Measurements from ENCODE around the gene S100A3.

S100A3 gene

DNA sequence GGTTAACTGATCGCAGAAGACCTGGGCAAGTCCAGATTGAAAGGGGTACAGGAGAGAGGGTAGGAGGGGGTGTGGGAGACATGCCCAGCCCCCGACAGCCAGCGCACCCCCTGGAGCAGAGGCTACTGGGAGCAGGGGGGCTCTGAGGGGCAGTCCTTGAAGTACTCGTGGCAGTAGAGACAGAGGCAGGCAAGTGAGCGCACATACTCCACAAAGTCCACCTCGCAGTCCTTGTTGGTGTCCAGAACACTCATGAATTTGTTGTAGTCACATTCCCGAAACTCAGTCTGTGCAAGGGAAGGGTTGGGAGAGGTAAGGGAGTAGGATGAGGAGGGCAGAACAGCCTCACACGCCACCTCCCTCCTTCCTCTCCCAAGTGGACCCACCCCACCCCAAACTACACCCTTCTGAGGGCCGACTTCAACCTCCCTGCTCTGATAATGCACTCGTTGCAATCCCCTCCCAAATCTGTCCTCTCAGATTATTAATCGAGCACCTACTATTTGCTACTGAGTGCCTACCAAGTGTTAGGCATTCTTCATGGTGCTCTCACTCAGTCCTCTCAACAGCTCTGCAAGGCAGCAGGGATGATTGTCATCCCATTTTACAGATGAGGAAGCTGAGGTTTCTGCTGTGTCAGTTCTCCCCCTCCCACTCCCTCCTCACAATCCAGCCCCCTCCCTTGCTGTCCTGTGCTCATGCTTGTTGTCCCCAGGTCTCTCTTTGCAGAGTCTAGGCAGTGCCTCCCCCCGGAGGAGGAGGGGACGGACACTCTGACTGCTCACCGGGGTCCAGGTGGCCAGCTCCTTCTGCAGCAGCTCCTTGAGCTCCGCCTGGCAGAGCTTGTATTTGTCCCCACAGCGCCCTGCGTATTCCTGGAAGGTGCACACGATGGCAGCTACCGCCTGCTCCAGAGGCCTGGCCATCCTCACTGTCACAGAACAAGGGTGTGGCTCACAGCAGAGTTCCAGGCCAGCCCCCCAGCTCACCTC is 1.2 kb downstream of the S100A3 start:
- DNase-seq, result no peak

DNA sequence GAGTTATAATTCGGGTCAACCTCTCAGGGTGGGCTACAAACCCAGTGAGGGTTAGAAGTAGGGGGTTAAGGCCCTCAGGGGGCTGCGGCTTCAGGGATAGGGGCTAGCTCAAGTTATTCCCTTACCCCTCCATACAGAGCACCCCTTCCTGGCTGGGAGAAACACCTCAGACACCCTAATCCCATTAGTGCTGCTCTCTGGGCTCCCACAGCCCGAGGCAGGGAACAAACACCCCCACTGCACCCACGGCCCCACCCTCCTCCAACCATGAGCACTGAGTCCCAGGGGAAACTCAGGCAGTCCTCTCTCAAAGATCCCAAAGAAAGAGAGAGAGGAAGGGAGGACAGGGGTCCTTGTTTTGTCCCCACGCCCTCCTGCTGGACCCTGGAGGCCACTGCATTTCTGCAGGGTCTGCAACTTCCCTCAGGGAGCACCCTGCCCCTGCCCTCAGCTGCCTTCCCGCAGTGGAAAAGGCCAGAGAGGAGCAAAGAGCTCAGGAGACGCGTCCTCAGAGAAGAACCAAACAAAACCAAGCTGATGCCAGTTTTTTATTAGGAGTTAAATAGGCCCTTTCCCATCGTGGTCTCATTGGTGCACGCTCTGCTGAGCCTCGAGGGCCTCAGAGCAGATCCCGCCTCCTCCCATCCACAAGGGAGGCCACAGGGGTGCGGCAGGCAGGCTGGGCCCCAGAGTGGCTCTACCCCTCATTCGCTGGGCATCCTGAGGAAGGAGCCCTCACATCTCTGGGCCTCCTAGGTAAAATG is 2.1 kb downstream of the S100A3 start:
- DNase-seq, result no peak

DNA sequence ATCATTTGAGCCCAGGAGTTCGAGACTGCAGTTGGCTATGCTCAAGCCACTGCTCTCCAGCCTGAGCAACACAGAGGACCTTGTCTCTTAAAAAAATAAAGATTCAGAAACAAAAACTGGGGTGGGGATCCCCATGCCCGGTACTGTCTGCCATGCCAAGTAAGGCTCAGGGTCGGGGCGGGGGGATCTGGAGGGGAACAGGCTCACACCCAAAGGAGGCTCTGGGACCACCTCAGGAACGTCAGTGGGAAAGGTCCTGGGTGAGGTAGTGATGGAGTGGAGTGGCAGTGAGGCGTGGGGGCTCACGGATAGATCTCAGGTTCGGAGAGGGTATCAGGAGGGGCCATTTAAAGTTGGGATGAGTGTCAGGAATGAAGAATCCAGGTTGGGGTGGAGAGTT is 2.7 kb downstream of the S100A3 start:
- no peak for DNase-seq

DNA sequence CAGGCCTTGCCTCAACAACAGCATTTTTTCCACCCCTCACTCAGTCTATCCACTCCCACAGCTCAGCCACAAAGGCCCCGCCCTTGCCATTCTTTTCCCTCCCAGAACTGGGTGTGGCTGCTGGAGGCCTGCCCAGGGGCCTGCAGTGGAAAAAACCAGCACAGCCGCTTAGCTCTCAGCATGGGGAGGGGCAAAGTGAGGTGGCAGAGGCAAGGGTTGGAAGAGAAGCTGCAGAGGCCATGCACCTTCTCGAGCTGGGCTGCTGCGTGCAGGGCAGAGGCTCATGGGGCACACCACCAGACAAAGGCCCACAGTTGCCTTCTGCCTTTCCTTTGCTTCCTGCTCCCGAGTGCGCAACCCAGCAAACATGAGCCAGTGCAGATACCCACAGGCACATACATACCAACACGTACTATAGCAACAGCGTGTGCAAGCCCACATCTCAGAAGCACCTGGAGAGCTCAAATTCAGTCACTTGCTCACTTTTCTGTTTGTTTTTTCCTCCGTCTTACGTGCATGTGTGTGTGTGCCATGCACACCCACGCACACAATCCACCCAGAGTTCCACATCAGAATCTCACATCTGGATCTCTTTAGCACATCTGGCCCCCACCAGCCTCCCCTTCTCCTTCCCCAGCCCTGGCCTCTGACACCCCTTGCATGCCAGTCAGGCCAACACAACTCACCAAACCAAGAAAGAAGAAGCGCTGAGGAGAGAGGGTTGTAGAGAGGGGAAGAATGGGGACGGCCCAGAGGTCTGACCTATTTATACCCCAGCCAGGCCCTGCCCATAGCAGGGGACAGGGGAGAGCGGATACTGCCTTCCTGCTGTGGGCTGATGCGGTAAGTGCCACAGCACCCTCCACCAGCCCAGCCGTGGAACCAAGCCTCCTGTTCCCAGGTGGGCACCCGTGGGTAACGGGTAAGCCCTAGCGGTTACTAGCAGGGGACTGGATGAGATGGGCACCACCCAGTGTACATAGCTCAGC is 3.7 kb downstream of the S100A3 start, which contains the start of gene S100A4:
Gene S100A4, minus strand, starts transcription at position 740 of the 989 bp plus-strand sequence. CDS start 1,012 bp downstream, outside the sequence.
- DNase-seq, result peak; percentile 78

DNA sequence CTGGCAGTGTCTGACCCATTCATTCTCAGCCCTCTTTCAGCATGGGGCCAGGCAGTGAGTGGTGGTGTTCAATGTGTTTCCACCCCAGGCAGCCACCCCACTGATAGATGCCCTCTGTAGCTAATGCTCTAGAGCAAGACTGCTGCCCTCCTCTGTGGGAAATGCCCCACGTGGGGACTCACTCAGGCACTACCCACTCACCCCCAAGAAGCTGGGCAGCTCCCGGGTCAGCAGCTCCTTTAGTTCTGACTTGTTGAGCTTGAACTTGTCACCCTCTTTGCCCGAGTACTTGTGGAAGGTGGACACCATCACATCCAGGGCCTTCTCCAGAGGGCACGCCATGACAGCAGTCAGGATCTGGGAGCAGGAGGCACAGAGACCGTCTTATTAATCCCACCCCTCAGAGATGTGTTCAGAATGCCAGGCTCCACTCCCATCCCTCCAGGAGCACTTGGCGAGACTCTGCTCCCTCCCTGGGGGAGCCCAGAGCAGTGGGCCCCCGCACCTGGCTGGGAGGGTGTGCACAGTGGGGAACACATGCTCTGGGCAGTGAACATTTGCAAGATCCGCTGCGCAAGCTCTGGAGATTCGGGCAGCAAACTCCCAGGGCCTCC is 4.5 kb downstream of the S100A3 start:
- DNase-seq, result no peak

DNA sequence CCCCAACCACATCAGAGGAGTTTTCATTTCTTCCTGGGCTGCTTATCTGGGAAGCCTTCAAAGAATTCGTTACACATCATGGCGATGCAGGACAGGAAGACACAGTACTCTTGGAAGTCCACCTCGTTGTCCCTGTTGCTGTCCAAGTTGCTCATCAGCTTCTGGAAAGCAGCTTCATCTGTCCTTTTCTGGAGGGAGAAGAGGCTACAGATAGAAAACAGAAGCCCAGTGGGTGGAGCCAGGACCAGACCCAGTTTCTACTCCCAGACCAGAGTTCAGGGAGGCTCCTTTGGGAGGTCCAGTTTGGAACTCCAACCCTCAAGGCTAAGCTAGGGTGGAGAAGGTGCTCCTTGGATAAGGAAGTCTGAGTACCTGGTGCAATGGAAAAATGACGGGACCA is 5.3 kb downstream of the S100A3 start:
- DNase-seq, result no peak

DNA sequence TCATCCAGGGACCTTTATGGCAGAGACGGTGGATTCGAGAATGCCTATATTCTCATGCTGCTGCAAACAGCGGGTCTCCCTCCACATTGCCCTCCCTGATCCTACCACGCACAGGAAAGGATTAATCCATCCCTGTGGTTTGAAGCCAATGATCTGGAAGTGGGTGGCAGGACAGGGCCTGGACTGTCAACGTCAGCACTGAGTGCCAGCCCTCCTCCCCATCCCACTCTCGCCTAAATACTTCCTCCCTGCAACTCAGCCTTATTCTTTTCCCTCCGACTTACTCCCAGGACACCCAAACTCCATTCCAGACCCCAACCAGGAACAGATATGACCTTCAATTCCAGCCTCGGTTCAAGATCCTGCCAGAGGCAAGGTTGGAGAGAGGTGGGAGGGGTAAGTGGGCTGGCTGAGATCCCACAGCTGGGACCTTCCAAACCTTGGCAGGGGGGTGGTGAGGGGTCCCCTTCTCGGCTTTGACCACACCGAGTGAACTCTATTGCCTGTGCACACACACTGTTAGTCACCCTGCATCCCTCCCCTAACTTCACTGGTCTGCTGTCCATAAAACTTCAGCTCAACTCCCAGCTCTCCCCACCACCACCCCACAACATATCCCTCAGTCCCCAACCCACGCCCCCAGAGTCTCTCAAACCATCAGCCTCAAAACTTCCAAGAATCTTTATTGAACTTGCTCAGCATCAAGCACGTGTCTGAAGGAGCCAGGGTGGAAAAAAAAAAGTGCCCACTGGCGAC is 5.9 kb downstream of the S100A3 start:
- DNase-seq, result no peak

DNA sequence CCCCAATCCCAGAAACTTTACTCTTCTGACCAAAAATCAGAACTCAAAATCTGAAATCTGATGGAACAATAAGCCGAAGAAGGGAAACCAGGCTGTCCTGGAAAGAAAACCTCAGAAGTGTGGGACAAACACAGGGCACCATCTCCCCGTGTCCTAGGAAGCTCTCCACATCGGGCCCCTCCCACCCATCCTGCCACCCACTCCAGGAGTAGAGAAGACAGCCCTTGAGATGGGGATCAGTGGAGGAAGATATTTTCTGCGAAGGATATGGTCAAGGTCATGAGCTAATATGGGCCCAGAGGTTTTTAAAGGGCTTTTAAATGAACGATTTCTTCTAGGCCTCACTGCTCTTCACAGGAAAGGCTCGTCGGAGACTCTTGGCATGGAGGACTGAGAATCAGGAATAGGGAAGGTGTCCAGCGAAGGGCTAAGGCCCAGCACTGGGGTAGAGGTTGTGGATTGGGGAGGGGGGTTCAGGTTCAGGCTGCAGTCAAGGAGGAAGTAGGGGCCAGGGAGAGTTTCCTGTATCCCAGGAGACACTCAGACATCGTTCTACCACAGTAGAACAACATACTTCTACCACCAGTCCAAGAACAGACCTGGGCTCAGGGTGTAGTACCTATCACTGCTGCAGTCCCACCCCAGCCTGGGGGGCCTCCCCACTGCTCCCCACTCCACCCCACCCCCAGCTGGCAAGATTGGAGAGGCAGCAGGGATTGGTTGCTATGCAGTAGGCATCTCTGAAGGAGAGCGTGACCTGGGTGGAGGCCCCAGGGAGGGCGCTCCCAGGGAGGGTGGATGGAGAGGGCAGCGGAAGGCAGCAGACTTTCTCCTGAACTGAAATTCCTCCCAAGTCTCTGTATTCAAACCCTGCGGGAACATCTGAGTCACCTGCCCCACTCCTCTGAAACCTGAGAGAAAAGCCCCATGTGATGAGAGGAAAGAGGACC is 7.1 kb downstream of the S100A3 start:
- no peak for DNase-seq

DNA sequence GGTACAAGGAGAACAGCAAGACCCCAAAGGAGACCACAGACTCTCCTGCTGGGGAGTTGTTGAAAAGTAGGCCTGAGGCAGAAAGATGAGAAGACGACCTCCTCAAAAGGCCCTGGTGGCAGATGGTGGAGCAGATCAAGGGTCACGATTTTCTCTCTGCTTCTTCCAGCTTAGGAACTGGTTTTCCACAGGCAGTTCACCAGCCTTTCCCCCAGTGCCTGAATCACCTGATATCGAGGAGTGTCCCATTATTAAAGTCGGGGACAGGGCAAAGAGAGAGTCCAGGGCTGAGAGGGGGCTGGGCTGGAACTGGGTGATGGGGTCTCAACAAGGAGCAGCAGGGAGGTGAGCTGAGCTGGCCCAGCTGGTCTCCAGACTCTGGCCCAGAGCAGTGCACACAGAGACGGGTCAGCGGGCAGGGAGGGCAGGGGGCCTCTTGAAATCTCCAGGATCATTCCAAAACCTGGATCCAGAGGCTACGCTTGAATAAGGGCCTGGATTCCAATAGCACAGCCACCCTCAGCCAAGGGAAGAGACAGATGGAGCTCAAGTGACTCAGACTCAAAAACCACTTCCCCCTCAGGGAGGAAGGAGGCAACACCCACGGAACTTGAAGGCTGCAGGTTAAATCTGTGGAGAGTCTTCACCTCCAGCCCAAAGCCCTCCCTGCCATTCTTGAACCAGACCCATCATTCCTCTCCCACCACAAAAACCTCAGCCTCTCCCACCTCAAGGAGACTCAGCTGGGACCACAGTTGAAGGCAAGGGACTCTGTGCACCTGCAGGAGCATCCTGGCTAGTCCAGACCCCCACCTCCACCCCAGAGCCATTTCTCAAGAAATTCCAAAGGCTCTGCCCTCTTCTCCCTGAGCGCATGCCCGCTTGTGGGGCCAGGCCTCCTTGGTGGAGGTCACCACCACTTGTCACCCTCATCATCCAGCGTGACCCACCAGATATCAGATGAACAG is 8.4 kb downstream of the S100A3 start, which contains the start of gene S100A5:
Gene S100A5, minus strand, starts transcription at position 541 of the 968 bp plus-strand sequence. CDS start 743 bp downstream, outside the sequence.
- peak; percentile 51 for DNase-seq

DNA sequence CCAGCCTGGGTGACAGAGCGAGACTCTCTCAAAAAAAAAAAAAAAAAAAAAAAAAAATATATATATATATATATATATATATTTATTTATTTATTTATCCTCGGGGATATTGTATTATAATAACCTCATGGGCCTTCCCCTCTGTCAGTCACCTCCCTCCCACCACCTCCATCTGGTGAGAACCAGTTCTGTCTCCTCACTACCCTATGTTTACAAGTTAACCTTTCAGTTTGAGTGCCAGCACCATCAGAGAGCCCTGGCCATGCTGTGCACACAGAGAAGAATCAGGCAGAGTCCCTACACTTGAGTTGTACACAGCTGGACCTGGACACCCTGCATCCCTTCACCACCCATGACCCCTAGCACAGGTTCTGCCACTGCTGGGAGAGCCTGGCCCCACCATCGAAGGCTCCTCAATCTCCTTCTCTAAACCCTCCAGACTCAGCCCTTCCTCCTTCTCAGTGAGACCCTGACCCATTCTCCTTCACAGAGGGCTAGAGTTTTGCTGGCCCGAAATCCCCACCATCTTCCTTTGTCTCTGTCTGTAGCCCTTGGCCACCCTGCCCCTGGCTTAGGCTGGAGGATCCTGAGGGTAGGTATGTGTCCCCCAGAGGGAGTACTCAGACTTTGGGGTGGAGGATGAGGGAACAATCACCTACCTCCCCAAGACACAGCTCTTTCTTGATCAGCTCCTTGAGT is 9.5 kb downstream of the S100A3 start:
- no peak for DNase-seq

DNA sequence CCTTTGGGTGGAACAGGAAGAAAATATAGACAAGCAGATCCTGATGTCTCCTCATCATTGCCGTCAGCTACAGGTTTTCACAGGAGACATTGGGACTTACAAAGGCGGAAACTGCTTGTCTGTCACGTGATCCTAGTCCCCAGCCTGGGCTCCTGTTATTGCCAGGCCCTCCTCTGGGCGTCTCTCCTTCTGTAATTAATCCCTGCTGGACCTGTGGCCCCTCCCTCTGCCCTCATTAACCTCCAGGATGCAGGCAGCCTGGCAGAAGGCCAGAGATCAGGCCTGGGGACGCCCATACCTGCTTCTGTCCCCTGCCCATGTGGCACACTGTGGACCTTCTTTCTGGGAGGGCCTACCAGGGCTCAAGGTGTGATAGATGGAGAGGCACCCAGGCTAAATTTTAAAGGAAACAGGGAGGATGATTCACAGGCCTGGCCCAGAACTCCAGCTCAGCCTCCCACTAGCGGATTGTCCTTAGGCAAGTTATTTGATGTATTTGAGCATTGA is 10.7 kb downstream of the S100A3 start:
- no peak for DNase-seq

DNA sequence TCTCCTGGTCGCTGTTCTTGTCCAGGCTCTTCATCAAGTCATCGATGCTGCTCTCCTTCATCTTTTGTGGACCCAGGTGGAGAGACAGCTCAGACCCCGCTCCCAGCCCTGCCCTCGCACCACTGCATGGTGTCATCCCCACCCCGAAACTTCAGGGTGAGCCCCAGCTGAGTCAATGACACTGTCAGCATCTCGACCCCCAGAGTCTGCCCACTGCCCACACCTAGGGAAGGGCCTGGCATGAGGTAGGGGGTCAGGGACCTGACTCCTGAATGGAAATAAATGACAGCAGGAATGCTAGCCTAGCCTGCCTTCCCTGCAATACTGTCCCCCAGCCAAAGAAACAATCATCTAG is 11.7 kb downstream of the S100A3 start:
- no peak for DNase-seq

DNA sequence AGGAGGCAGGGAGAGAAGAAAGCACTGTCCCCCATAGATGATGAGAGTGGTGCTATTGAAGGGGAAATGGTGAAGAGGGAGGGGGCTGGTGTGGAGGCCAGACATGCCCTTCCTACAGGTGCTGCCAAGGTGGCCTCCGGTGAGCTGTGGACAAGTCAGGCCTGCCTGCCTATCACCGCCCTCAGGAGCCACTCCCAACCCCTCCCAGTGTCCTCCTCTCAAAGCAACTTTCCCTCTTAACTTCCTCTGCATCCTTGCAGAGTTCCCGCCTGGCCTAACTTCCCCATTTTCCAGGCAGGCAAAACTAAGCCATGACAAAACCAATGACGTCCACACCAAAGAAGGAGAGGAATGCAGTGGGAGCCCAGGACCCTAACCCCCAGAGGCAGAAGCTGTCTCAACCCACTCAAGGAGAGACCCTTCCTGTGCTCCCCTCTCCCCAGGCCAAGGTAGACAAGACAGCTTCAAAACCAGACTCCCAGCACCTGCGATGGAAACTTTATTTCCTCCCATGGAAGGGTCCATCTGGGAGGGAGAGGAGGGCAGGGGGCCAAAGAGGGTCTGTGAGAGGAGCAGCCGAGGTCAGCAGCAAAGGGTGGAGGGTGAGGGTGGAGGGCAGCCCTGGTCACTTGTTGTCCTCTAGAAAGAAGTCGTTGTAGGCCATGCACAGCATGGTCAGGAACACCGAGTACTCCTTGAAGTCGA is 12.2 kb downstream of the S100A3 start:
- DNase-seq, result no peak

DNA sequence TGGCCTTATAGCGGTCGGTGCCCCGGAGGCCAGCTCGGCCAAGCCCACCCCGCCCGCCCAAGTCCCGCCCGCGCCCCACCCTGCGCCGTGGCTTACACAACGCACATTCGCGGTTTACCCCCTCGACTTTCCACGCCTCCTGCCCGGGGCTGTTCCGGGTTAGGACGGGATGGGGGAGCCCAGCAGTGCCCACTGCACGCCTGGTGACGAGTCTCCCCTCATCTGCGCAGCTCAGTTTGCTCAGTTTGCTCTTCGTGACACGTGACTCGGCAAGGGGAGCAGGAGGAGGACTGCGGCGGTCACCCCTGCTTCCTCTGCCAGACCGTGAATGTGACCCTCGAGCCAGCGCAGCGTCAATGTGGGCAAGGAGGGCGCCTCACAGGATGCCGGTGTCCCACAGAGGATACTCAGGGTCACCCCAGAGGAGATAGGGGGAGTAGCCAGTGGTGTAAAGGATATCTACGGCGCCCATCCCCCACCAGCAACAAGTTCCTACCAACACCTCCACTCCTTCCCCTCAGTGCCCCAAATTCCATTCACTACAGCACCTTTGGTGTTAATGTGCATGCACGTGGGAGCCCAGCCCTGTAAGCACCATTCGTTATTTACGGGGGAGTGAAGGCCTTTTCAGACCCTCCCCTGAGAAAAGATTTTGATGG is 12.9 kb downstream of the S100A3 start:
- peak; percentile 79 for DNase-seq

DNA sequence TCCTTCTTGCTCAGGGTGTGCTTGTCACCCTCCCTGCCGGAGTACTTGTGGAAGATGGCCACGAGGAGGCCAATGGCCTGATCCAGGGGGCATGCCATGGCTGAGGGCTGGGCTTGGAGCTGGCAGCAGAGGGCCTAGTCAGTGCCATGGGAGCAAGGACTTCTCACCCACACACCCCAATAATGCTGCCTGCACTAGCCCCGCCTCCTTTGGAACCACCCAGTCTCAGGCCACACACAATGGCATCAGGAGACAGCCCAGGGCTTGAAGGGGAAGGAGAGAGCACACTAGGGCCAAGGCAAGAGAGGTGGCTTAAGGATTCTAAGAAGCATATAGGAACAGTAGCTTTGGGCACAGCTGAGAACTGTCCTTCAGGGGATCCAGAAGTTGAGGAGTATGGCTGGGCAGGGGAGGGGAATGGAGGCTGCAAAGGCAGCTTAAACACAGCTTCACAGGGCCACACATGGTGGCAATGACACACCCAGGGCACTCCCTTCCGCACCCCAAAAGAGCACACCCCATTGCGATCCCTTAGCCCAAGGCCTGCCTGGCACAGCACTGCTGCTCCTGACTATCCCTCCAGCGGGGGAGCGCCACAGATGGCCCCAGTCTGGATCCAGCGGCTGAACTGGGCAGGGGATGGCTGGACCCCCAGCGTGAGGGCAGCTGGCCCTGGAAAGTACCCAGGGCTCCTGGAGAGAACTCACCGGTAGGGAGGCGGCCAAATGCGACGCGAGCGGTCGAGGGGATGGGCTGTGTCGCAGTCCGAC is 13.6 kb downstream of the S100A3 start, which contains the start of gene S100A6:
Gene S100A6, minus strand, starts transcription at position 750 of the 770 bp plus-strand sequence. Its CDS starts 652 bp downstream, at position 98.
- peak; percentile 60 for DNase-seq
